Umbilical cord (tissue), 2 donors: ENCODE measurements around the gene MAP3K5. TPM values are rescaled to one million over a fixed set of nuclear protein-coding genes. Genes with fewer than 3 reads are reported as not detected.
"Not testable (repeated sequence)": the region's sequence is repeated elsewhere in the genome, so short reads cannot be mapped to it uniquely, and the experiment has no call there.

Source experiments
- DNase-seq: peaks from one replicate; pipeline ENCODE4 v3.0.0-alpha.2; 2015; ENCODE audit warnings: low spot score
- total RNA-seq: library from RNA; depleted of rRNA; stranded (reverse); fragments of >200 nt; gene quantifications from one replicate; pipeline ENCODE4 v1.2.3, GENCODE V29; 2014; ENCODE audit warnings: low replicate concordance; ENCODE audit not compliant: insufficient read depth

MAP3K5 gene
- total RNA-seq, result 10.6 TPM

GRCh38 chr6:136792410-136793262, at the start of gene MAP3K5:
Gene MAP3K5, minus strand, starts transcription at chr6:136792477. Its CDS starts 320 bp downstream, at chr6:136792157.
- DNase-seq, result peak; percentile 84

DNA sequence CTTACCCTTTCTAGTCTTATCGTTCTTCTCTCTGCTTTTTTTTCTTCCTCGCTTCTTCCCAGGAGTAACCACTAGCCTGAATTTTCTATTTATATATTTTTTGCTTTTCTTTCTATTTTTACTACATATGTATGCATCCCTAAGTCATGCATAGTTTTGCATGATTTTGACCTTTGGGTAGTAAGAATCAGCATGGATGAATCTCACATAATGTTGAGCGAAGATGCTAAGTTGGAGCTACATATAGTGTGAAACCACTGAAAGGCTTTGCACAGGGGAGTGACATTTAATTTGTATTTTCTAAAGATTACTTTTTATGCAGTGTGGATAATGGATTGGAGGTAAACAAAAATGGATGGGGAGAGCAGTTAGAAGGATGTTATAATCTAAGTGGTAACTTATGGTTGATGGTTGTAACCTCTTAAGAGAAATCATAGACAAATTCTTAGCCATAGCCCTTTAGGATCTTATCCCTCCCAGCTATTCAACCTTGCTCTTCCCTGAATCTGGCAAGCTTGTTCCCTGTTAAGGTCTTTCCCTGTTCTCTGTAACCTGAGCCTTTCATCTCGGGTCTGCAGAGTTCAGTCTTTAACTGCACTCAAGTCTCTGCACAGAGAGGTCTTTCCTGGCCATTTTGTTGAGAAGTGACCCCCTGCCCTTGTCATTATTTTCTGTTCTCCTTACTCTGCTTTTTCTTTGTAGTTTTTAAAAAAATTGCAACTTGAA, 48.2 kb upstream of the MAP3K5 start:
- DNase-seq, result no peak

DNA sequence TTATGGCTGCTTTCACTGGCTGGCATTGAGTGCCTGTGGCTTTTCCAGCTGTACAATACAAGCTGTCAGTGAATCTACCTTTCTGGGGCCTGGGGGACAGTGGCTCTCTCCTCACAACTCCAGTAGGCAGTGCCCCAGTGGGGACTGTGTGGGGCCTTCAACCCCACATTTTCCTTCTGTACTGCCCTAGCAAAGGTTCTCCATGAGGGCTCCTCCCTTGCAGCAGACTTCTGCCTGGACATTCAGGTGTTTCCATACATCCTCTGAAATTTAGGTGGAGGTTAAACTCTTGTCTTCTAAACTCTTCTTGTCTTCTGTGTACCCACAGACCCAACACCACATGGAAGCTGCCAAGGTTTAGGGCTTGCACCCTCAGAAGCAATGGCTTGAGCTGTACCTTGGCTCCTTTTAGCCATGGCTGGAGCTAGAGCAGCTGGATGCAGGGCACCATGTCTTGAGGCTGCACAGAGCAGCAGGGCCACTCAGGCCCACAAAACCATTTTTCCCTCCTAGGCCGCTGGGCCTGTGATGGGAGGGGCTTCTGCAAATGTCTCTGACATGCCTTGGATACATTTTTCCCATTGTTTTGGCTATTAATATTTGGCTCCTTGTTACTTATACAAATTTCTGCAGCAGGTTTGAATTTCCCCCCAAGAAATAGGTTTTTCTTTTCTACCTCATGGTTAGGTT, 39.7 kb upstream of the MAP3K5 start:
- no peak for DNase-seq

DNA sequence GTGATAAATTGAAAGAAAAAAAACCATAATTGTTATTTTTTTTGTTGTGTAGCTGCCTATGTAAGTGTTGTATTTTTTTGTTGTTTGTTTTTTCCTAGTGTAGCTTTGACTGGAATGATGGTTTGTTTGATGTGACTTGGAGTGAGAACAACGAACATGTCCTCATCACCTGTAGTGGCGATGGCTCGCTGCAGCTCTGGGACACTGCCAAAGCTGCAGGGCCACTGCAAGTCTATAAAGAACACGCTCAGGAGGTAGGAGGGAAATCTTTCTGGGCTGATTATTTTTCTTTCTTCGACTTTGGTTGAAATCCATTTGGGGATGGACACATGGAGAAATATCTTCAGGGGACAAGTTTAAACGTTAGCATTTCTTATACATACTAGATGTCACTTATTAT, 33.9 kb upstream of the MAP3K5 start:
- DNase-seq, result no peak

DNA sequence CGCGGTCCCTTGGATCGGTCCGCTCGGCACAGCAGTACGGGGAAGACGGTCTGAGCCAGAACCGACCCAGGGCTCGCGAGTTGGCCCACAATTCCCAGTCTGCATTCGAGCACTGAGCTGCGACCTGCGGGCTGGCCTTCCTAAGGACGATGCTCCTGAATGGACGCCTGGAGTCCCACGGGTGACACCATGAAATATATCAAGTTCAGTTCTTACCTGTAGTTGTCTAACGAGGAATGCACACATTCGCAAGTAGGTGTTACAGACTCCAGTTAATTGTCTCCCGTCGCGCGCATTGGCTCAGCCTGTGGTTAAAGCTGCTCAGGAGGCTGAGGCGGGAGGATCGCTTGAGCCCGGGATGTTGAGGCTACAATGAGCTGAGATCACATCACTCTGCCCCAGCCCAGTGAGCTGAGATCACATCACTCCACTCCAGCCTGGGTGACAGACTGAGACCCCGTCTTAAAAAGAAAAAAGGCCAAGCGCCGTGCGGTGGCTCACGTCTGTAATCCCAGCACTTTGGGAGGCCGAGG, 30.9 kb upstream of the MAP3K5 start:
- DNase-seq, result no peak

DNA sequence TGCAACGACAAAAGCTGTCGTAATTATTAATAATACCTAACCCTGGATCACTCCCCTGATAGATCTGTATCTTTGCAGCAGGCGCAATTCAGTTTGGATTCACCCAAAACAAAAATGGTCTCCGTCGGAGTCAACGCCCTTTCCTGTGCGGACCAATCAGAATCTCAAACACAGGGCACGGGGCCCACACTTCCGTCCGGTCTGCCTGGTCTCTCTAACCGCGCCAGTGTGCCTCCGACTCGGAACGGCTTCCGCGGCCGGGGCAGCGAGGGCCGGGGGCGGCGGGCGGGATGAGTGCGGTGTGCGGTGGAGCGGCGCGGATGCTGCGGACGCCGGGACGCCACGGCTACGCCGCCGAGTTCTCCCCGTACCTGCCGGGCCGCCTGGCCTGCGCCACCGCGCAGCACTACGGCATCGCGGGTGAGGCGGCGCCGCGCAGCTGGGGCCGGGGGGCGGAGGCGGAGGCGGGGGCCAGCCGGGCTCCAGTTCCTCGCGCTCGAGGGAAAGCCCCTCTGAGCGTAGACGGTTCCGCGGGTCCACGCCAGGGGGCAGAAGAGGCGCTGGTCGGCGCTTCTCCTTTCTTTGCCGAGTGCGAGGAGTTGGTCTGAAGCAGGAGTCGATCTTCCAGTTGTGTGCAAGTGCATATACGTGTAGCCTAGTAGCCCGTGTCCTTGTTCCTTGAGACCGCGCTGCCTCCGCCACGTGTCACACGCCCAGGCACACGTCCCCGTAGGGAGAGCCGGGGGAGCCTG, 30.3 kb upstream of the MAP3K5 start, which contains the start of gene PEX7:
TSS of gene PEX7 (plus strand) at position 217 of the 752 bp plus-strand sequence. CDS start at position 291, 74 bp downstream.
- peak; percentile 97 for DNase-seq

DNA sequence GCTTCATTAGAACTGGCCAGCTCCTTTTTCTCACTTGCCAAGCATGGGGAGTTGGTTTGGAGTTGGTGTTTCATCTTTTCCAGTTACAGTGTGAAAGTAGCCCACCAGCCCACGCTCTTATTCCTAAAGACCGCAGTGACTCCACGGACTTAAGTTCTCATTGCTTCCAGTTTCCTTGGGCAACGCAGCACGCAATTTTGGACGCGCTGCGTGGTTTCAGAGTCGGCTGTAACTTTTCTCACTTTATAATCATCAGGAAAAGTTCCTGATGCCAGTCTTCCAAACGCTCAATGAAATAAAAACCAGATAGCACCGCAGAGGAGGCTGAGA, 29.7 kb upstream of the MAP3K5 start:
- DNase-seq, result no peak

DNA sequence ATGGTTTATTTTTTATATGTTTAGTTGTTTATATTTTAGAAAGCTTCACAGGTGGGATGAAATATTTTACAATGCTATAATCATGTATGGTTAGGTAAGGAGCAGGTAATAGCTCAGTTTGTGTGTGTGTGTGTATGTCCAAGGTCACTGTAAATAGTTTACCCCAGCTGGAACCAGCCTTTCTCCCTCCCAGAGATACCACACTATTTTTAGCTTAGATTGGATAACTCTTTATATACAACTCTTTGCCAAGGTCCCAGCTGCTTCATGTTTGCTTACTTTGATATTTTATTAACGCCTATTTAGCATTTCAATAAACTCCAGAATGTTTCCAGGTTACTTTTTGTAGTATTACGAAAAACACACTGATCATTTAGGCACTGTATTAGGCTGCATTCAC, 28.3 kb upstream of the MAP3K5 start:
- no peak for DNase-seq

DNA sequence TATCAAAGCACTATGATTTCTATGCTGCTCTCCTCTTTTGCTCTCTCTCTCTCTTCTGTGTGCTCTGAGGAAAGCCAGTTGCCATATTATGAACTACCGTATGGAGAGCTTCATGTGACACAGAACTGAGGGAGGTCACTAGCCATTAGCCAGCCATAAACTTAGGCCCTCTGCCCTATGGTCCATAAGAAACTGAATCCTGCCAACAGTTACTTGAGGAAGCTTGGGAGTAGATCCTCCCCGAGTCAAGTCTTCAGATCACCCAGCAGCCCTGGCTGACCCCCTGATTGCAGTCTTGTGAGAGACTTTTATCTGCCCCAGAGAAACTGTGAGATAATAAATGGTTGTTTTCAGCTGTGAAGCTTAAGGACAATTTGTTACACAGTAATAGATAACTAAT, 24.4 kb upstream of the MAP3K5 start:
- no peak for DNase-seq

GRCh38 chr6:136815608-136816007, 23.3 kb upstream of the MAP3K5 start:
- DNase-seq, result not testable (repeated sequence)

DNA sequence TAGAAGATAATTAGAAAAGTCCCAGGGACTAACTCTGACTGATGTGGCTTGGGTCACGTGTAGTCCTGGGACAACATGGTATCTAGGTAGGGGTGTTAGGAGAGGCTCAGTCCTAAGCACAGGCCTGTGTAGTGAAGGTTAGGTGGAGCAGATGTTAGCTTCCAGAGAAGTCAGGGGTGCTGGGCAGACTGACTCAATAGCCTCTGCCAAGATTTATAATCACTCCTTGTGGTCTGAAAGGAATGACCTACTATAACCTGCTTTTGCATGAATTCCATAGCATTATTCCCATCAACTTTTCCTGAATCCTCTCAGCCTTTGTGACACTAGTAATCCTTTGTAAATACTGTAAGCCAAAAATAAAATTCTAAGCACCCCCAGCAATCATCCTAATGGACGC, 19.9 kb upstream of the MAP3K5 start:
- no peak for DNase-seq

DNA sequence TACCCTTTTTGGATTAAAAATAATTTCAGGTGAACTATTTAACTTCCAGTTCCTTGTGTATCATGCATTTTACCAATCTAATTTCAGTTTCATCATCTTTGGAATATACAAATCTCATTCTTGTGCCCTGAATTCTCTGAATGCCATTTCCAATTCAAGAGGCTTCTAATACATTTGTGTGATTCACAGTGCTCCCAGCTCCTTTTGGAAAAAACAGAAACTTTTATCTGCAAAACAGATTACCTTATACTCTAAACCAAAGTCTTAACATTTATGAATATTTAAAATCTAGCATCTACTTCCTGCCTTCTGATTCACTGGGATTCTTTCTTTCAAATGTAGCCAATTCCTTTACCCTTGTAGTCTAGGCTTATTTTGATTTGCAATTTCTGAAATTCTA, 19.0 kb upstream of the MAP3K5 start:
- no peak for DNase-seq

DNA sequence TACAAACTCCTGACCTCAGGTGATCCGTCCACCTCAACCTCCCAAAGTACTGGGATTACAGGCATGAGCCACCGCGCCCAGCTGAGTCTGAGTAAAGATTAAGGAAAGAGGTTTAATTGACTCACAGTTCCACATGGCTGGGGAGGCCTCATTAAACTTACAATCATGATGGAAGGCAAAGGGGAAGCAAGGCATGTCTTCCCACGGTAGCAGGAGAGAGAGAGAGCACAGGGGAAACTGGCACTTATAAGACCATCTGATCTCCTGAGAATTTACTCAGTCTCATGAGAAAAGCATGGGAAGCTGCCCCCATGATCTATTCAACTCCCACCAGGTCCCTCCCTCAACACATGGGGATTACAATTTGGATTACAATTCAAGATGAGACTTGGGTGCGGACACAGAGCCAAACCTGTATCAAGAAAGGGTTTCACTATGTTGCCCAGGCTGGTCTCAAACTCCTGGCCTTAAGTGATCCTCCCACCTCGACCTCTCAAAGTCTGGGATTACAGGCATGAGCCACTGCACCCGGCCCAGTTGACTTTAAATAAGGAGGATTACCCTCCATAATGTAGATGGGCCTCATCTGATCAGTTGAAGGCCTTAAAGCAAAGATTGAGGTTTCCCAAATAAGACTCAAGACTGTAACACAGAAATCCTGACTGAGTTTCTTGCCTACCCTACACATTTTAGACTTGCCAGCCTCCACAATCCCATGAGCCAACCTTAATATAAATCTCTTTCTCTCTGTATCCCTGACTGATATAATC, 17.0 kb upstream of the MAP3K5 start:
- no peak for DNase-seq

DNA sequence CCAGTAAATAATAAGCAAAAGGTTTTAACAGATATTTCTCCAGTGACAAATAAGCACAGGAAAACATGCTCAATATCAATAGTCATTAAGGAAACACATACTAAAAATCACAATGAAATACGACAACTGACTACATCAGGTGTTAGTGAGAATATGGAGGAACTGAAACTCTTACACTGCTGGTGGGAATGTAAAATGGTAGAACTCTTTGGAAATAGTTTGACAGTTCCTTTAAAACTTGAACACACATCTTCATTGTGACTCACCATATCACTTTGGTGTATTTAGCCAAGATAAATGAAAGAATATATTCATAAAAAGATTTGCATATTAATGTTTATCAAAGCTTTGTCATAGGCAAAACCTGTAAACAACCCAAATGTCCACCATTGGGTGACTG, 11.3 kb upstream of the MAP3K5 start:
- DNase-seq, result no peak

DNA sequence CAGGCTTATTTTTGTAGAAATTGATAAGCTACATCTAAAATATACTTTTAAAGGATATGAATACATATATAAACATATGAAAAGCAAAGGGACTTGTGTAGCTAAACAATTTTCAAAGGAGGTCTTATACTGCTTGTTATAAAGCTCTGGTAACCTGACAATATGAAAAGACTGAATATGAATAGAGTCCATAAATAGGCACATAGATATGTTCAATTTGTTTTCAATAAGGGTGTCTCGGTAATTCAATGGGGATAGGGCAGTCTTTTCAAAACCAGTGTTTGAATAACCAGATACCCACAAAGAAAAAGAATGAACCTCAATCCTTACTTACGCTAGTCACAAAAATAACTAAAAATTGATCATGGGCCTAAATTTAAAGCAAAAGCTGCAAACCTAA, 9.3 kb upstream of the MAP3K5 start:
- no peak for DNase-seq

DNA sequence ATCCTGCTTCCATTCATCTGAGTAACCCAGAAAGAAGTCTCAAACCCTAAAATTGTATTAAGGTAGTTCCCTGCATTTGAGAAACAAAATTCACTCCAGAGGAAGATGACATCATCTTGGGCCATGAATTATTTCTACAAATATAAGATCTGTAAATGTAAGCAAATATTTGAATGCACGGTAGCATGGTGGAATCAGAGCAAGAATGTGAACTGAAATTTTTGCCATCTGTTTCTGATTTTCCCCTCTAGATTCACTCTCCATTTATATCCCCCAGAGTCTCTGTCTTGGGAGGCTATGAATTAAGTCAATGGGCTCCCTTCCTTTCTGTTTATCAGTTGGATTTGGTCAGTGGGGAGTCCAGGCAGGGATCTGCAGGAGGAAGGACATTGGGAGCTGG, 5.8 kb upstream of the MAP3K5 start:
- no peak for DNase-seq

GRCh38 chr6:136795996-136796395, 3.7 kb upstream of the MAP3K5 start:
- no peak for DNase-seq

GRCh38 chr6:136795386-136795785, 3.1 kb upstream of the MAP3K5 start:
- no peak for DNase-seq

DNA sequence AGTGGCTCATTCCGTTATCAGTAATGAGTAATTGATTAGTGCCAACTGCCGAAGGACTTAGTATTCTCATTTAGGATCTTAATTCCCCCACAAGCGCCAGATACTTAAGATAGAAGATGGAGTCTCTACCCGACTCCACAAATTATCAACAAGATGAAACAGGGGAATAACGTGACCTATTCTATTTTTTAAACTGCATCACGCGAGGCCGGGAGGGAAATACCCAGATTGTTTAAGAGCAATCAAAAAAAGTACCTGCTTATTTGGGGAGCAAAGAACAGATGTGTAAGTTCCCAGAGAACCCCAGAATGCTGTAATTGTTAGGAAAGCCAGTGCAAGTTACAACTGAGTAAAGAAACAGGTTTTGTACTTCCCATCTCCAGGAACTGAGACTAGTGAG, 1.1 kb upstream of the MAP3K5 start:
- no peak for DNase-seq

- DNase-seq, result no peak
Measured at GRCh38 chr6:136792095-136792409, 225 bp downstream of the MAP3K5 start.
